Brain microvascular endothelial cell (primary cell): ENCODE data around the gene ENSA.
"Not testable (repeated sequence)": the region's sequence is repeated elsewhere in the genome, so short reads cannot be mapped to it uniquely, and the experiment has no call there.

Source experiments
- DNase-seq: peaks from one replicate; pipeline ENCODE4 v3.0.0-alpha.2; 2020
- H3K27ac ChIP-seq: fragments of 250-450 bp; sonication (Bioruptor Pico); 2 replicates; pipeline ENCODE4 v1.5.1; 2020; ENCODE audit warnings: mild to moderate bottlenecking, moderate library complexity
- H3K27me3 ChIP-seq: fragments of 250-450 bp; sonication (Bioruptor Pico); replicated peaks from 2 replicates; pipeline ENCODE4 v1.5.1; 2020; ENCODE audit warnings: mild to moderate bottlenecking
- H3K36me3 ChIP-seq: fragments of 250-450 bp; sonication (Bioruptor Pico); replicated peaks from 2 replicates; pipeline ENCODE4 v1.5.1; 2020; ENCODE audit warnings: mild to moderate bottlenecking
- H3K4me3 ChIP-seq: 2 replicates; pipeline ENCODE4 v1.5.1; 2011; ENCODE audit warnings: low read depth, mild to moderate bottlenecking, control low read depth, low read length, moderate library complexity
- CTCF ChIP-seq: IDR thresholded peaks from 2 replicates; pipeline ENCODE4 v1.5.1; 2011; ENCODE audit warnings: low read depth, mild to moderate bottlenecking, moderate library complexity, low read length, control low read depth, inconsistent platforms; ENCODE audit errors: missing control alignments
- in situ Hi-C: cut with HindIII; loops from 2 replicates; pipeline ENCODE4 v1.10.0; 2017; ENCODE audit warnings: low sequenced_read_pairs, low pct_ligation_motif_present

Gene ENSA

GRCh38 chr1:150661156-150661555, 31.7 kb upstream of the ENSA start:
- DNase-seq: no peak
- no peak overlapping the region for H3K4me3 ChIP-seq
- peaks cover 10% of the 10 kb centered on the region for H3K36me3 ChIP-seq
- TF ChIP-seq CTCF: no peak
- H3K27me3 ChIP-seq: no peaks in the 10 kb centered on the region
- no peak overlapping the region for H3K27ac ChIP-seq
- in situ Hi-C loops: no loop called here

- no peak overlapping the region for H3K27ac ChIP-seq
Measured at GRCh38 chr1:150660584-150660983, 31.2 kb upstream of the ENSA start.

GRCh38 chr1:150657064-150657463, 27.7 kb upstream of the ENSA start:
- in situ Hi-C loops, H3K4me3 ChIP-seq, H3K36me3 ChIP-seq, H3K27ac ChIP-seq, DNase-seq, H3K27me3 ChIP-seq: not testable (repeated sequence)

More at GRCh38 chr1:150660584-150660983, 31.2 kb upstream of the ENSA start:
- Histone ChIP-seq H3K36me3 (peaks cover 10% of the 10 kb centered on the region), H3K27me3 (no peaks in the 10 kb centered on the region), H3K4me3 (no peak overlapping the region)
- no peak for TF ChIP-seq CTCF
- no peak for DNase-seq
- in situ Hi-C loops: no loop called here

- DNase-seq, H3K36me3 ChIP-seq, H3K4me3 ChIP-seq, H3K27ac ChIP-seq, in situ Hi-C loops, H3K27me3 ChIP-seq: not testable (repeated sequence)
Measured at GRCh38 chr1:150654635-150655034, 25.2 kb upstream of the ENSA start.

- peaks cover 12% of the 10 kb centered on the region for H3K36me3 ChIP-seq
- DNase-seq: peak; percentile 23
- in situ Hi-C loops: no loop called here
- TF ChIP-seq CTCF: no peak
- H3K27me3 ChIP-seq: no peaks in the 10 kb centered on the region
- H3K4me3 ChIP-seq: no peak overlapping the region
- H3K27ac ChIP-seq: no peak overlapping the region
Measured at GRCh38 chr1:150650193-150650592, 20.8 kb upstream of the ENSA start.

- no peaks in the 10 kb centered on the region for H3K27me3 ChIP-seq
- in situ Hi-C loops: loop anchor here (25.0 kb wide), 1 partner anchor 163 kb away; the partner anchor contains the start of gene CTSK
- no peak for TF ChIP-seq CTCF
- H3K27ac ChIP-seq: no peak overlapping the region
- DNase-seq: no peak
- peaks cover 12% of the 10 kb centered on the region for H3K36me3 ChIP-seq
- no peak overlapping the region for H3K4me3 ChIP-seq
Measured at GRCh38 chr1:150649441-150650075, 20.1 kb upstream of the ENSA start.

- in situ Hi-C loops: loop anchor here (25.0 kb wide), 1 partner anchor 170 kb away; the partner anchor contains the start of gene CTSK
- no peak for DNase-seq
- Histone ChIP-seq H3K4me3 (no peak overlapping the region), H3K27me3 (no peaks in the 10 kb centered on the region), H3K27ac (no peak overlapping the region), H3K36me3 (no peaks in the 10 kb centered on the region)
- TF ChIP-seq CTCF: no peak
Measured at GRCh38 chr1:150642296-150642695, 12.9 kb upstream of the ENSA start.

GRCh38 chr1:150641126-150641815, 11.9 kb upstream of the ENSA start:
- not testable (repeated sequence) for DNase-seq, H3K36me3 ChIP-seq, H3K4me3 ChIP-seq, H3K27me3 ChIP-seq, H3K27ac ChIP-seq
- in situ Hi-C loops: loop anchor here (25.0 kb wide), 1 partner anchor 171 kb away; the partner anchor contains the start of gene CTSK

GRCh38 chr1:150638430-150638829, 9.0 kb upstream of the ENSA start:
- H3K27ac ChIP-seq, H3K36me3 ChIP-seq, H3K27me3 ChIP-seq, H3K4me3 ChIP-seq, DNase-seq: not testable (repeated sequence)
- in situ Hi-C loops: loop anchor here (25.0 kb wide), 1 partner anchor 174 kb away; the partner anchor contains the start of gene CTSK
